Body of pancreas (tissue), 4 donors: ENCODE data around the gene CARNS1.

ENCODE experiments used
- POLR2A ChIP-seq, 3 donors: fragments of 450-650 bp; IDR thresholded peaks; one replicate each; pipeline ENCODE4 v1.6.1; 2016; ENCODE audit warnings: antibody characterized with exemption in 3 of 3, mild to moderate bottlenecking in 2 of 3
- TF ChIP-seq, protein P1 (sequence below), 7 experiments: fragments of 450-650 bp in 4 of 7; fragments of 200-600 bp in 3 of 7; sonication (generic) in 3 of 7; IDR thresholded peaks; one replicate each; pipeline ENCODE4 v1.5.1; 2016 to 2019; ENCODE audit warnings: antibody characterized with exemption in 7 of 7

DNA sequence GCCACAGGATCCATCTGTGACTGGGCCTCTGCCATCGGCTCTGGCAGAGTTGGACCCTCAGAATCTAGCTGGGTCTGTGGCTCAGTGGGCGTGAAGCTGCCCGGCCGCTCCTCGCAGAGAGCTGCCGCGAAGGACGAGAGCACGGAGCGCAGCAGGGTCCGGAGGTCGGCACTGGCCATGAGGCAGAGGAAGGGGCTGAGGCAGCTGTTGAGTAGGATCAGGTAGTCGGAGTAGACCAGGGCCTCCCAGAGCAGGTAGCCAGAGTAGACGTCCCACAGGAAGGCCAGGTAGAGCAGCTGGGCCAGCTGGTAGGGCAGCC, 36.1 kb downstream of the CARNS1 start:
- TF ChIP-seq, protein P1, sequence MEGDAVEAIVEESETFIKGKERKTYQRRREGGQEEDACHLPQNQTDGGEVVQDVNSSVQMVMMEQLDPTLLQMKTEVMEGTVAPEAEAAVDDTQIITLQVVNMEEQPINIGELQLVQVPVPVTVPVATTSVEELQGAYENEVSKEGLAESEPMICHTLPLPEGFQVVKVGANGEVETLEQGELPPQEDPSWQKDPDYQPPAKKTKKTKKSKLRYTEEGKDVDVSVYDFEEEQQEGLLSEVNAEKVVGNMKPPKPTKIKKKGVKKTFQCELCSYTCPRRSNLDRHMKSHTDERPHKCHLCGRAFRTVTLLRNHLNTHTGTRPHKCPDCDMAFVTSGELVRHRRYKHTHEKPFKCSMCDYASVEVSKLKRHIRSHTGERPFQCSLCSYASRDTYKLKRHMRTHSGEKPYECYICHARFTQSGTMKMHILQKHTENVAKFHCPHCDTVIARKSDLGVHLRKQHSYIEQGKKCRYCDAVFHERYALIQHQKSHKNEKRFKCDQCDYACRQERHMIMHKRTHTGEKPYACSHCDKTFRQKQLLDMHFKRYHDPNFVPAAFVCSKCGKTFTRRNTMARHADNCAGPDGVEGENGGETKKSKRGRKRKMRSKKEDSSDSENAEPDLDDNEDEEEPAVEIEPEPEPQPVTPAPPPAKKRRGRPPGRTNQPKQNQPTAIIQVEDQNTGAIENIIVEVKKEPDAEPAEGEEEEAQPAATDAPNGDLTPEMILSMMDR (IDR thresholded peaks at IDR 0.05): no peak
- TF ChIP-seq POLR2A (IDR thresholded peaks at IDR 0.05): no peak
